HG02759 (cell line): ENCODE data around the gene ATP5ME.
A peak's percentile ranks its signal among the peaks of the same experiment; 100 is the strongest.

ENCODE experiments used
- ATAC-seq: cut with Tn5 transposase; IDR thresholded peaks from one replicate; pipeline ENCODE4 v1.9.1; 2021; ENCODE audit warnings: mild to moderate bottlenecking, moderate library complexity; ENCODE audit not compliant: unreplicated experiment

ATP5ME gene

DNA sequence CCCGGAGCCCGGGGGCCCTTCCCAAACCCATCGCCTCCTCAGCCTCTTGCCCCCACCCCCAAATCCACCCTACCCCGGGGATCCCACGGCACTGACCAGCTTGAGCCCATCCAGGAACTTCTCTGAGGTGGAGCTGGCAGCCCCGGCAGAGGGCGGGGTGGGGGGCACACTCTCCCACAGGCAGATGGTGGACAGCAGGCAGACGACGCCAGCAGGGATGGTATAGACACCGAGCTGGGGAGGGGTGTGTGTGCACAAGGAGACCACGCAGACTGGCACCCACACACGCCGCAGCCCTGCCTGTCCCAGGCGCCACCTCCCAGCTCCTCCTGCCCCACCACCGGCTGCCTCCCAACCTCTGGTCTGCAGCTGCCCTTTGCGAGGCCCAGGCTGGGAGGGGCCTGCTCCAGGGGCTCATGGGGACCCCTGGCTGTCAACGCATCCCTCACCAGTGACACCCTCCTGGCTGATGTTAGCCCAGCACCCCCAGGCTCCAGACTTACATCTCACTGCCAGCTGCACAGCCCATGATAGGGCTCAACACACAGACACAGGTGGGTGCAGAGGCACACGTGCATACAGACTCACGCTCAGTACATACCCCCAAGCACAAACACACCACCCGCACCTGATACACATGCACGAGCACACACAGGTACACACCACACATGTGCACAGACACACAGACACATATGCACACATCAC lies 10.7 kb upstream of the ATP5ME start:
- ATAC-seq, result no peak

DNA sequence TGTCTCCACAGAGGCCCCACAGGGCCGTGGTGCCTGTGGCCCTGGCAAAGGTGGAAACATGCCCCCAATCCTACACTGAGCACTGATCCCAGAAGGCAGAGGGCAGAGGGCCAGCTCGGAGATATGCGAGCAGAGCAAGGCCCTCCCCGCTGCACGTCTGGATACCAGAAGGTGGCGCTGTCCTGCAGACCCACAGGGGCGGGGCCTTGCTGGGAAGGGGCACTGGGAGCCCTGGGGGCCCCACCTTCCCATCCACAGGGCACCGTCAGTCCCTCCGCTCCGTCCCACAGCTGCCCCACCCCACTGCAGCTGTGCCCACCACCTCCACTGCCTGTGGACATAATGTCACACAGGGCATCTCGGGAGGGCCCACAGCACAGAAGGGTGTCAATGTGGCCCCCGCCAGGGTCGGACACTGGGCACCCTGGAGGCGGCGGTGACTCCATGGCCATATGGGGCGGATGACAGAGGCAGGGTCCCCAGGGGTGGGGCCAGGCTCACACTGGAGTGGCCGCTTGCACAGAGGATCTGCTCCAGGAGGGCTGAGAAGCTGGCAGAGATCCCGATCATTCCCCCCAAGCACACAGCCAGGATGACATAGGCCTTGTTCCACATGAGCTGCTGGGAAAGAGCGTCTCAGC lies 10.0 kb upstream of the ATP5ME start:
- ATAC-seq, result no peak

DNA sequence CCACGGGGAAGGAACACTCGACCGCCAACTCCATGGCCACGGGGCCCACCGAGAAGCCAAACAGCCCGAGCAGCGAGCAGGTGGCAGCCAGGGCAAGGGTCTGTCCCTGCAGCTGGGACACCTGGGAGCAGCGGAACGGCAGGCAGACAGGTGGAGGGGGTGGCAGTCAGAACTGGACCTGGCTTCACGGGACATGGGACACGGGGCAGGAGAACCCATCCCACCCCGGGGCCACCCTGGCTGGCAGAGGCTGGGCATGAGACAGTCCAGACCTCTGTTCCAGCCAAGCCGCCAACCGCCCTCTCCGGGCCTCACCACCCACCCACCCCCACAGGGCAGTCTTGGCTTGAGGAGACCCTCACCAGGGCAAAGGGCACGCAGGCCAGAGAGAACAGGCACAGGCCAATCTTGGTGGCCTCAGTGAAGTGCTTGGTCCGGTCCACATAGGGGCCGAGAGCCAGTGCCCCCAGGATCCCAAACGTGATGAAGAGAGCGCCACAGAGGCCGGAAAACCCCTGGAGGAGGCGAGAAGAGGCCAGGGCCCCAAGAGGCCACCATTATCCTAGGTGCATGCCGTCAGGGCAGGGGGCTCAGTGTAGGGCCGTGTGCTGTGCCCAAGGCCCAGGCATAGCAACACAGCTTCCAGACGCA lies 9.3 kb upstream of the ATP5ME start:
- ATAC-seq, result no peak

DNA sequence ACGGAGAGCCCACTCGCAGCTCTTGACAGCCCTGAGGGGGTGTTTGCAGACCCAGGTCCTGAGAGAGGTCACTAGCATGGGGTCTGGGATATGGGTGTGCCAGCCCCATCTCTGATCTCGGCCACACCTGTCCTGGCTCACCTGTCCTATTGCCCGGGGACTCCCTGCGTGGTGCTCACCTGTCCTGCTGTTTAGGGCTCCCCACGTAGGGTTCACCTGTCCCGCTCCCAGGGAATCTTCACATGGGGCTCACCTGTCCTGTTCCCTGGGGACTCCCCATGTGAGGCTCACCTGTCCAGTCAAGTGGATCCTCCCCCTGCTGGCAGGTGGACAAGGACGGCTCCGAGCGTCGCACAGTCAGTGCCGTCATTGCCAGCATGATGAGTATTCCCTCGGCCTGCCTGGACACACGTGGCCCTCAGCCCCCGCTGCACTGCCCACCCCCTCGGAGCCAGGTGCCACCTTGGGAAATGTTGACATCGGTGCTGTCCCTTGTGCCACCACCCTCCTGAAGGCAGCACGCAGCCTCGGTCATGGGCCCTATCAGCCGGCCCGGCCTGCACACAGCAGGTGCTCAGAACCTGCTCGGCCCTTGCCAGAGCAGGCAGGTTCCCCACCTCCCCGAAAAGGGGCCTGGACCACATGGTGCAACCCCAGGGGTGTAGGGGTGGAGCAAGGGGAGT lies 8.6 kb upstream of the ATP5ME start:
- ATAC-seq, result no peak

DNA sequence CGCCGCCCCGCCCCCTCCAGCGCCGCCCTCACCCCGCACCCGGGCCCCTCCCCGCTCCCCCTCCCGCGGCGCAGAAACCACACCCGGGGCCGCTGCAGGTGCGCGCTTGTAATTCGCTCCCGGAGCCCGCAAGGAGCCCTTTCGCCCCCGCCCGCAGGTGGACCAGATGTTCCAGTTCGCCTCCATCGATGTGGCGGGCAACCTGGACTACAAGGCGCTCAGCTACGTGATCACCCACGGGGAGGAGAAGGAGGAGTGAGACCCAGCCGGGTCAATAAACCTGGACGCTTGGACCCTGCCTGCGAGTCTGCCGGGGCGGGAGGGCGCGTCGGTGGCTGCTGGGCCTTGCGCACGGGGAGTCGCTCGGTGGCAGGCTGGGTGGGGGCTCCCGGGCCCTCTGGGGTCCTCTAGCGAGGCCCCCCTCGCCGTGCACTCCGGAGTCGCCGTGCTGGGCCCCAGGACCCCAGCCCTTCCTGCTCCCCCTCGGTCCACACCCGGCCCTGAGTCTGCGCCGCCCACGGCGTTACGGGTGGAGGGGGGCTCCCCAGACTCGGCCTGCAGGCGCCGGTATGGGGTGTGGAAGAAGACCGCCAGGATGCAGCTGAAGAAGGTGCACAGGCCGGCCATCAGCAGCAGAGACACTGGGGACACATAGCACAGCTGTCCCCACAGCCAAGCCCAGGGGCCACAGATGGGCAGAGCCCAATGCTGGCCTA lies 7.8 kb upstream of the ATP5ME start:
- ATAC-seq, result no peak

DNA sequence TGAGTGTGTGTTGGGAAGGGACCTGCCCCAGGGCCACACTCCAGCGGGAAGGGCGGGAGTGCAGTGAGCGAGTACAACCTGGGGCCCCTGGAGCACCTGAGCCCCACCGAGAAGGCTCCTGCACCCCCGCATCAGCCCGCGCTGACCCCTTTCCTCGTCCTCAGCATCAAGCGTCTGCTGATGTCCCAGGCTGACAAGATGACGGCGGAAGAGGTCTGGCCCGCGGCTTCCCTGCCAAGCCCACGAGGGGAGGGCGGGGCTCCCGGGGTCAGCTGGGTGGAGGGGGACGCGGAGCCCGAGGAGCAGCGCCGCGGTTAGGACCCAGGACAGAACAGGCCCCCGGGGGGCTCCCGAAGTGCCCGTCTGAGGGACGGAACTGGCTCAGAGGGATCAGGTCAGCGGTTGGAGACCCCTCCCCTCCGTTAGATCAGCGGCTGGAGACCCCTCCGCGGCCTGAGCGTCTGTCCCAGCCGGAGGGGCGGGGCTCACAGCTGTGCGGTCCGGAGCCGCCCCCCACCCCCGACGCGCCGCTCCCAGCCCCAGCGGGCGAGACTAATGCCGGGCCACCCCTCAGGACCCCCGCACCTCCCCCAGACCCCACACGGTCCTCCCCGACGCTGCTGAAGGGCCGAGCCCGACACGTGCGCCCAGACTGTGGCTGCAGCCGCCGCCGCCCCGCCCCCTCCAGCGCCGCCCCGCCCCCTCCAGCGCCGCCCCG lies 7.0 kb upstream of the ATP5ME start:
- no peak for ATAC-seq

DNA sequence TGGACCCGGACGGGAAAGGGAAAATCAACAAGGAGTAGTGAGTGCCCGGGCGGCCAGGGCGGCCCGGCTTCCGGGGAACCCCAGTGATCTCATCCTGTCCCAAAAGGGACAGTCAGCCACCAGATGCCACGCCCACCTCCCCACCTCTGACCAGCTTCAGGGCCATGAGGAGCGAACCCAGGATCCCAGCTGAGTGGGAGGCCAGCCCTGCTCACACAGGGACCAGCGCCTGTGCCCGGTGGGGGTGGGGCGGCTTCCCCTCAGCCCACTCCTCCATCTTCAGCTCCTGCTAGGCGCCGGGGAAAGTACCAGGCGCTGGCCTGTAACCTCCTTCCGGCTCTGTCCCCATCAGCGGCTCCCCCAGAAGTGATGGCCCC lies 6.5 kb upstream of the ATP5ME start:
- no peak for ATAC-seq

DNA sequence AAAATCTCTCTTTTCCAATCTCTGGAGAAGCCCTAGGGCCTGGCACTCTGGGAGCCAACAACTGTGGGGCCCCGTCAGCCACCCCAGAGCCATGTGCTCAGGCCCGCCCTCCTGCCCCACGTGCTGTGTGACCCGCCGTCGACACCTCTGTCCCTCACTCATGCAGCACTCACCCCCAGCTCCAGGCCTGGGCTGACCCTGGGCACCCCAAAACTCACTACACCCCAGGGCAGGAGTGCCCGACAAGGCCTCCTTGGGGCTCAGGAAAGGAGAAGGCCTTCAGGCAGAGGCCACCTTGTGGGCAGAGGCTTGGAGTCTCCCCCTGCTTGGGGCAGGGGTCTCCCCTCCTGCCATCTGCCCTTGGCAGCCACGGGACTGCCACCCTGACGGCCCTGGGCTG lies 6.0 kb upstream of the ATP5ME start:
- ATAC-seq, result no peak

DNA sequence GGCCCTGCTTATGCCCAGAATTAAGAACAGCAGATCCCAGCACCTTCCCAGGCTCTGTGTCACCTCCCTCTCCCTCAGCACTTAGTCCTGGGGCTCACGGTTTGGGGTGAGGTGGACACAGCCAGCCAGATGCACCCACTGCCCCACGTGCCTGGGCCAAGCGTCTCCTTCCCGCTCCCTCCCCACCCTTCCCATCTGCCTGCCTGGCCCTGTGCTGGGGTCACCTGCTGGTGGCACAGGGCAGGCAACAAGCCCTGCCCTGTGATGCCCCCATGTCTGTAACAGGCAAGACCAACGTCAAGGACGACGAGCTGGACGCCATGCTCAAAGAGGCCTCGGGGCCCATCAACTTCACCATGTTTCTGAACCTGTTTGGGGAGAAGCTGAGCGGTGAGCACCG lies 5.6 kb upstream of the ATP5ME start:
- ATAC-seq, result no peak

DNA sequence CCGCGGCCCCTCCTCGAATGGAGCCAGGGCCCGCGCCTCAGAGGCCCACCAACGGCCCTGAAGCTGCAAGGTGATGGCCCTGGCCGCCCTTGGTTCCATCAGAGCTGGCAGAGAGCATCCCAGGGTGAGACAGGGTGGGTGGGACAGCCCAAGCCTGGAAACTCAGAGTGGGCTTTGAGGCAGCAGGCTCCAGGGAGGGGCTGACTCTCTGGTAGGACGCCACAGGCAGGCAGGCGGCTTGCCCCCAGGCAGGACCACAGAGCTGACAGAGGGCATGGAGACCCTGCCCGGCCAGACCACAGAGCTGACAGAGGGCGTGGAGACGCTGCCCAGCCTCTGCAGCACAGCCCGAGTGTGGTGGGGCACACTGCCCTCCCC lies 5.0 kb upstream of the ATP5ME start:
- no peak for ATAC-seq

DNA sequence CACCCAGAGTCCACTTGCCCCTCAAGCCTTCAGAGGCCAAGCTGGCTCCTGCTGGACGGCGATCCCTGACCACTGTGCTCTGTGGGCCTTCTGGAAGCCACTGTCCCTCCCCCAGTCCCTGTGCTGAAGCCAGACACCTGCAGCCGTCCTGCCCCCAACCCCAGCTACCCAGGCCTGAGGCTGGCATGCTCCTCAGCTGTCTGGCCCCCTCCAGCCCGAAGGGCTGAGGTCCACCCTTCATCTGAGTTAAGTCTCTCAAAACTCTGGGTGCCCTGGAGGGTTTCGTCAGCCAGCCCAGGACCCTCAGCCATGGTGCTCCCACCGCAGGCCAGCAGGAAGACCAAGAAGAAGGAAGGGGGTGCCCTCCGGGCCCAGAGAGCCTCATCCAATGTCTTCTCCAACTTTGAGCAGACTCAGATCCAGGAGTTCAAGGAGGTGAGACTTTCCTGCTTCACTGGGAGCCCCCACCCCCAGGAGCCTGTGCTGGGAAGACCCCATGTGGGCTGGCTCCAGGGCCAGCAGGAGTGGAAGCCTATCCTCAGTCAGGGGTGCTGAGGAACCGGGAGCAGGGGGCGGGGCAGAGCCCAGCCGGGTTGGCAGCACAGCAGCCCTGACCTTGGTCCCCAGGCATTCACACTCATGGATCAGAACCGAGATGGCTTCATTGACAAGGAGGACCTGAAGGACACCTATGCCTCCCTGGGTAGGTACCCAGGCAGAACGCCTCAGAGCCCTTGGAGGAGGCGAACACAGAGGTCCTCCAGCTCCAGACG lies 4.4 kb upstream of the ATP5ME start:
- no peak for ATAC-seq

DNA sequence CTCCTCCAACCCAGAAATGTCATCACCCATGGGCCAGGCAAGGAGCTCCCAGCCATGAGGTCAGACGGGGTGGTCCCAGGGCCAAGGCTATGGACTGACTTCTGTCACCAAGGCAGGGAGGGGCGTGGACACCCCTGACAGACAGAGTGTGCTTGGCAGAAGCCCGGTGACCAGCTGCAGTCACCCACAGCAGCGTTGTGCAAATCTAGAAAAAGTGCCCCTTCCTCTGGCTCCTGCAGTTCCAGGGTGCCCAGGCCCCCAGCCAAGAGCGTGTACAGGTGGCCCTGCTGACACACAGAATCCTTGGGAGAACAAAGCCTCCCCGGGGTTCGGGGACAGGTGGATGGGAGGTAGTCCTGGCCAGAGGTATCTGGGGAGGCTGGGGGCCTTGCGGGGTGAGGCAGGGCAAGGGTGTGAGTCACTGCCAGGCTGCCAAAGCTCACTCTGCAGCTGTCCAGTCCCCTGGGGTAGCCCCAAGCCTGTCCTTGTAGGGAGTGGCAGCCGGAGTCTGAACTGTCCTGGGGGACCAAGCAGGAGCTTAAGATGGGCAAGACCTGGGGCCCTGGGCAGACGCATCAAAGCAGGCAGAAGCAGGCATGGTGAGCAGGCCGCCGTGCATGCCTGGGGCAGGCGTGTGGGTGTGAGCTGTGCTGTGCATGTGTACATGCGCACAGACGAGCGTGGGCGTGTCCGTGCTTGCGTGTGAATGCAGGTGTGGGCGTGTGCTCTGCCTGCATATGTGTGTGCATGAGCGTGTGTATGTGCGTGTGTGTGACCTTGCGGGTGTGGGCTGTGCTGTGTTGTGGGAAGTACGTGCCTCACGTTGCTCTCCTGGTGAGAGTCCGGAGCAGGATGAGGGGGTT lies 3.6 kb upstream of the ATP5ME start:
- no peak for ATAC-seq

DNA sequence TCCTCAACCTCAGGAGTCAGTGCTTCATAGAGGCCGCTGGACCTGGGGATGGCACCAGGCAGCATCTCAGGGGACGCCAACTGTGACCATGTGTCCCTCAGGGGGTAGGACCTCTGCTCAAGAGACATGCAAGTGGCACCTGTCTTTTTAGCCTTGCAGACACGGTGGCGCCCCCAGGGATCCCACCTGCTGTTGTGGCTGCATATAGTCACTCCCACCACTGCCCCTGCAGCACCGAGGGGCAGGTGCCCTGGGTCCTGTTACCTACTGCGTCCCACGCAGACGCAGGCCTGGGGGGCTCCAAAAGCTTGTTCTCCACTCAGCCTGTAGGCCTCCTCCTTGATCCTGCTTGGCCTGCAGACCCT lies 2.8 kb upstream of the ATP5ME start:
- ATAC-seq, result no peak

DNA sequence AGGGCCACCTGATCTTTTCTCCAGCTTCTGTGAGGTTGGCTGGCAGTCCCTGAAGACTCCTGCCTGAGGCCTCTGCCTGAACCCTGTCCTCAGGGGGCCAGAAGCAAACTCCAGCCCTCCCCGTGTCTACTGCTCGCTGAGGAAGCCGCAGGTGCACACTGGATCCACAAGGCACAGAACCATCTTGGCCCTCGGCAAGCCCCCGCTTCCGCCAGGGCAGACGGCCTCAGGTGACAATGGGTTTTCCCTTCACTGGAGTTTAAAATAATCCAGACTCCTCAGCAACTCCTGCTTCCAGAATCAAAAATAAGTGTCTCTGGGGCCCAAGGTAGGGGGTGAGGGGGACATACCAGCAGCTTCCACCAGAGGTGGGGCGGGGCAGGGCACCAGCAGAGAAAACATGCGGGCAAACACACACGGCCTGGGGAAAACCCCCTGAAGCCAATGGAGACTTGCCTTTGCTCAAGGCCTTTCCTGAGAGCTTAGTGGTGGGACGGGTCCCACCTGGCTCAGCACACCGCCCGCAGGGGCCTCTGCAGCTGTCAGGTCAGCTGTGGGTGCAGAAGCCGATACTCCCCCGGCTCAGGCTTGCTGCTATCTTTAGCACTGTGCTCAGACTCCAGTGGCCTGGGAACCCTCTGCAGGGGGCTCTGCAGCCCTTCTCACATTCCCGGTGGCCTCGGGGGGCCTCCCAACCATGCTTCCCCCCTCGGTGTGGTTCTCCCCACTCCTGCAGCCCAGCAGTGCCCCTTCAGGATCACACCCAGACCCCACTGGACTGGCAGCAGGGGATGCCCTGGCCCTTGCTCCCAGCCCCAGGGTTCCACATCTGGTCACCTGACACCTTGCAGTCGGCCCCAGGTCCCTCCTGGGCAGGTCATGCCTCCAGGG lies 2.1 kb upstream of the ATP5ME start:
- ATAC-seq, result peak; percentile 28

DNA sequence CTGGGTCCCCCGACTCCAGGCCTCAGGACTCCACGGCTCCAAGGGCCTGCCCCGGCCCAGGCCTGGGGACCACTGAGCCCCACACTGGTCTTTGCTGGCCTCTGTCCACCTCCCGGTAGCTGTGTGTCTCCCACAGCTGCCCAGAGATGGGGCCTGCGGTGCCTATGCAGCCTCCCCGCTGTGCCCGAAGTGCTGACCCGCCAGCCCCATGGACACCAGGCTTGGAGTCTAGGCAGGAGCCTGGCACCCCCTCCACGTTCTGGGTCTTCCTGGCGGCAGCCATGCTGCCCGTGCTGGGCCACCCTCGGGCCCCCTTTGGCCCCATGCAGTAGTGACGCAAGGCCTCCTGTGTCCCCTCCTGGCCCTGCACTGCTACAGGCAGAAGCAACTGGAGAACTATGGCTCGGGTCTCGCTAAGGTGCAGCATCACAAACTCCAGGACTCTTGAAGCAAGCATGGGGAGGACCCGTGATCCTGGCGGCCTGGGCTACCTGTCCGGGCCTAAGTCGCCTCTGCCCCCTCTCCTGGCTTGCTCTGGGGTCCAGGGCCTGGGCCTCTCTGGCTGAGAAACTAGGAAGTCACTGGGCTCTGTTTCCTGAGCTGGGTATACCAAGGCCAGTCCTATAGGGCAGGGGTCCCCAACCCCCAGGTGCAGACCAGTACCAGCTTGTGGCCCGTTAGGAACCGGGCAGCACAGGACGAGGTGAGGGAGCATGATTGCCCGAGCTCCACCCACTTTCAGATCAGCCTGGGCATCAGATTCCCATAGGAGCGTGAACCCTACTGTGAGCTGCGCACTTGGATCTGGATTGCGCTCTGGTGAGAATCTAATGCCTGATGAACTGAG lies 1.2 kb upstream of the ATP5ME start:
- peak; percentile 6 for ATAC-seq

DNA sequence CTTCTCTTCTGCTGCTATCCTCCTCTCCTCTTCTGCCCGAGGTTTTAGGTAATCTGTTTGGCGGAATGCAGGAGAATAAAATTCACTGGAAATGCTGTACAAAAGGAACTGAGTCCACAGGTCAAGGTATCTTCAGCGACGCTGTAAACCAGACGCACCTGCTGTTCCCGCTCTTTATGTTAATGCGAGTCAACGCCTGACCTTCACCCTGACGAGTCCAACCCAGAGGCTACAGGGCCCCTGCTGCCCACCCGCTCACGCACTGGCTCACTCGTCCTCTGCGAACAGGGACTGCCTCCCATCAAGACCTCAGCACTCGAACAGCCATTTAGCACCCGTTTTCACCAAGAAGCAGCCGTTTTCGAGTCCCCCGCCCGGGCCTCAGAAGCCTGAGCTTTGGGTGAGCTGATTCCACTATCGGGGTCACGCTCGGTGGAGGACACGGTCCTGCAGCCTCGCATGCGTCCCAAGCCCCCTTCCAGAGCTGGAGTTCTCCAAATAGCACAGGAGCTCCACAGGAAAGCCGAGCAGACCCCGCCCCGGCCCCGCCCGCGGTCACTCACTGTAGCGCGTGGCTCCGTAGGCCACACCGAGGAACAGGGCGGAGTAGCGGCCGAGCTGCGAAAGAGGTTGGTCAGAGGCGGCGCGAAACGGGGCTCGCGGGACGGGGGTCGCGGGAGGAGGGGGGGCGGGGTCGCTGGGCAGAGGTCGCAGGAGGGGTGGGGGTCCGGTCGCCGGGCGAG lies 556 bp downstream of the ATP5ME start:
- no peak for ATAC-seq
